DOHH2 (cell line): ENCODE results near the gene BPI.

Experiments used
- H3F3A ChIP-seq: fragments of 200-600 bp; sonication (generic), shearing (Covaris generic); 2 replicates; pipeline ENCODE4 v1.6.0; 2016; ENCODE audit warnings: antibody characterized with exemption, mild to moderate bottlenecking; ENCODE audit not compliant: control insufficient read depth, insufficient read depth
- H3K27ac ChIP-seq: fragments of 200-600 bp; sonication (generic); 2 replicates; pipeline ENCODE4 v1.5.1; 2014; ENCODE audit warnings: low read depth, mild to moderate bottlenecking, low read length, moderate library complexity
- H3K27me3 ChIP-seq: fragments of 200-600 bp; sonication (generic); 2 replicates; pipeline ENCODE4 v1.6.1; 2014; ENCODE audit warnings: mild to moderate bottlenecking, low read length, mixed read lengths; ENCODE audit not compliant: control insufficient read depth
- H3K36me3 ChIP-seq: fragments of 200-600 bp; sonication (generic); 2 replicates; pipeline ENCODE4 v1.6.1; 2014; ENCODE audit warnings: mild to moderate bottlenecking, low read length, moderate library complexity, mixed read lengths; ENCODE audit not compliant: control insufficient read depth
- H3K4me1 ChIP-seq: fragments of 200-600 bp; sonication (generic); 2 replicates; pipeline ENCODE4 v1.6.1; 2014; ENCODE audit warnings: mild to moderate bottlenecking, low read length, mixed read lengths; ENCODE audit not compliant: control insufficient read depth
- H3K4me2 ChIP-seq: fragments of 200-600 bp; sonication (generic); 2 replicates; pipeline ENCODE4 v1.6.0; 2014; ENCODE audit warnings: mild to moderate bottlenecking, low read length, moderate library complexity
- H3K4me3 ChIP-seq: fragments of 200-600 bp; sonication (generic); 2 replicates; pipeline ENCODE4 v1.5.1; 2014; ENCODE audit warnings: mild to moderate bottlenecking, low read length, mixed read lengths
- H3K79me2 ChIP-seq: fragments of 200-600 bp; sonication (generic); 2 replicates; pipeline ENCODE4 v1.6.1; 2014; ENCODE audit warnings: mild to moderate bottlenecking, low read length, mixed read lengths; ENCODE audit not compliant: control insufficient read depth
- H3K9me2 ChIP-seq: fragments of 200-600 bp; sonication (generic); replicated peaks from 2 replicates; pipeline ENCODE4 v1.6.1; 2014; ENCODE audit warnings: mild to moderate bottlenecking, low read length, mixed read lengths; ENCODE audit not compliant: control insufficient read depth
- H3K9me3 ChIP-seq: fragments of 200-600 bp; sonication (generic); 2 replicates; pipeline ENCODE4 v1.6.1; 2014; ENCODE audit warnings: antibody characterized with exemption, low read length, mixed read lengths; ENCODE audit not compliant: control insufficient read depth, insufficient read depth
- H4K20me1 ChIP-seq: fragments of 200-600 bp; sonication (generic); 2 replicates; pipeline ENCODE4 v1.6.0; 2014; ENCODE audit warnings: low read depth, mild to moderate bottlenecking, antibody characterized with exemption, low read length, moderate library complexity; ENCODE audit not compliant: control insufficient read depth, insufficient read depth
- EZH2phosphoT487 ChIP-seq: fragments of 200-600 bp; sonication (generic); IDR thresholded peaks from 2 replicates; pipeline ENCODE4 v1.6.1; 2017; ENCODE audit warnings: borderline replicate concordance, mild to moderate bottlenecking, antibody characterized with exemption, low read length, moderate library complexity, mixed read lengths
- TF ChIP-seq, protein P1 (sequence below): fragments of 200-600 bp; sonication (generic); IDR thresholded peaks from one replicate; pipeline ENCODE4 v1.5.1; 2014; ENCODE audit warnings: antibody characterized with exemption, mild to moderate bottlenecking, low read depth, low read length; ENCODE audit not compliant: poor library complexity, severe bottlenecking

The BPI gene

DNA sequence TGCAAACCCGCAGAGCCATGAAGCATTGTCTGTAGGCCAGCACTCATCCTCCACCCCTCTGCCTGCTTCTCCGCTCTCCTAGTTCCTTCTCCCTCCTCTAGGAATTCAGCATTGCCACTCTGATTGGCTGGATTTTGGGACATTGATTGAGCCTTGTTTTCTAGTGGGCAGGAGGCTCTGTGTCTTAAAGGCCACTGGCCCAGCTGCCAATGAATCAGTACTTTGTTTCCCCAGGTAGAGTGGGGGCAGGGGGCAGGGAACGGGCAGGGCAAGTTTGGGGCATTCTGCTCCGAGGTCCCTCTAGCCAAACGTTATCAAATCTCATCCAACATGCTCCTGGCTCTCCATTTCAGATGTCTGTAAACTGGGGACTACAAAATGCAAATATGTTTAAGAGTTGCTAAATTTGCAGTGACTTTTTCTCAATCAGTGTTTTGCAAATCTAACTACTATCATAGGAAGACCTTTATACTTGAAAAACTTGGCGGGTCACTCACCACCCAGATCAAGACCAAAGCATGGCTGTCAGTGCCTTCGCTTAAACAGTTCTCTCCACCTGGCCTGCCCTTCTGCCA, 10.4 kb upstream of the BPI start:
- Histone ChIP-seq H3K79me2 (no peaks in the 10 kb centered on the region), H3K27me3 (peaks cover 3% of the 10 kb centered on the region; the same call in 1 of the 2 replicates), H3K4me1 (no peaks in the 10 kb centered on the region), H3K27ac (no peak overlapping the region), H4K20me1 (no peaks in the 10 kb centered on the region), H3K9me3 (no peaks in the 10 kb centered on the region), H3K36me3 (no peaks in the 10 kb centered on the region), H3F3A (no peaks in the 10 kb centered on the region), H3K9me2 (no peaks in the 10 kb centered on the region), H3K4me2 (no peak overlapping the region), H3K4me3 (no peak overlapping the region)
- TF ChIP-seq, protein P1, sequence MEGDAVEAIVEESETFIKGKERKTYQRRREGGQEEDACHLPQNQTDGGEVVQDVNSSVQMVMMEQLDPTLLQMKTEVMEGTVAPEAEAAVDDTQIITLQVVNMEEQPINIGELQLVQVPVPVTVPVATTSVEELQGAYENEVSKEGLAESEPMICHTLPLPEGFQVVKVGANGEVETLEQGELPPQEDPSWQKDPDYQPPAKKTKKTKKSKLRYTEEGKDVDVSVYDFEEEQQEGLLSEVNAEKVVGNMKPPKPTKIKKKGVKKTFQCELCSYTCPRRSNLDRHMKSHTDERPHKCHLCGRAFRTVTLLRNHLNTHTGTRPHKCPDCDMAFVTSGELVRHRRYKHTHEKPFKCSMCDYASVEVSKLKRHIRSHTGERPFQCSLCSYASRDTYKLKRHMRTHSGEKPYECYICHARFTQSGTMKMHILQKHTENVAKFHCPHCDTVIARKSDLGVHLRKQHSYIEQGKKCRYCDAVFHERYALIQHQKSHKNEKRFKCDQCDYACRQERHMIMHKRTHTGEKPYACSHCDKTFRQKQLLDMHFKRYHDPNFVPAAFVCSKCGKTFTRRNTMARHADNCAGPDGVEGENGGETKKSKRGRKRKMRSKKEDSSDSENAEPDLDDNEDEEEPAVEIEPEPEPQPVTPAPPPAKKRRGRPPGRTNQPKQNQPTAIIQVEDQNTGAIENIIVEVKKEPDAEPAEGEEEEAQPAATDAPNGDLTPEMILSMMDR = no peak
- no peak for TF ChIP-seq EZH2phosphoT487

DNA sequence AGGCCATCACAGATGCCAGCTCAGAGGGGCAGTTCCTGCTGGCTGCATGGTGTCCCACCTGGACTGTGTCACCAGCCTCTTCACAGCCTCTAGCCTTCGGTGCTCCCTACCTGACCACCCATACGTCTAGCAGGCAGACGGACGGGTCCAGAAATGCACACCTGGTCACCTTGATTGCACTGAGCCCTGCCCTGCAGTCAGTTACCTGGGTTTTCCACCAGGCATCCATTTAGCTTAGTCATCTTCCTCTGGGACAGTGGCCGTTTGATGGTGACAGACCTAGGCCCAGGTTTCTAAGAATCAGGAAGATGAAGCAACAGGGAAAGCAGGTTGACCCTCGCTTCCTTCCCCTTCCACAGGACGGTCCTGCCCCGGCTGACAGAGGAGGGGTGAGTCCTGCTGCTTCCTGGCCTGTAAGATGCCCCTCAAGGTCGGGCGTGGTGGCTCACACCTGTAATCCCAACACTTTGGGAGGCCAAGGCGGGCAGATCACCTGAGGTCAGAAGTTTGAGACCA, 9.8 kb upstream of the BPI start:
- Histone ChIP-seq H3K27me3 (peaks cover 3% of the 10 kb centered on the region; the same call in 1 of the 2 replicates), H3K36me3 (no peaks in the 10 kb centered on the region), H3K9me2 (no peaks in the 10 kb centered on the region), H4K20me1 (no peaks in the 10 kb centered on the region), H3K9me3 (no peaks in the 10 kb centered on the region), H3K27ac (no peak overlapping the region), H3K4me3 (no peak overlapping the region), H3F3A (no peaks in the 10 kb centered on the region), H3K79me2 (no peaks in the 10 kb centered on the region), H3K4me2 (no peak overlapping the region), H3K4me1 (no peaks in the 10 kb centered on the region)
- TF ChIP-seq, protein P1 = no peak
- TF ChIP-seq EZH2phosphoT487 = no peak

DNA sequence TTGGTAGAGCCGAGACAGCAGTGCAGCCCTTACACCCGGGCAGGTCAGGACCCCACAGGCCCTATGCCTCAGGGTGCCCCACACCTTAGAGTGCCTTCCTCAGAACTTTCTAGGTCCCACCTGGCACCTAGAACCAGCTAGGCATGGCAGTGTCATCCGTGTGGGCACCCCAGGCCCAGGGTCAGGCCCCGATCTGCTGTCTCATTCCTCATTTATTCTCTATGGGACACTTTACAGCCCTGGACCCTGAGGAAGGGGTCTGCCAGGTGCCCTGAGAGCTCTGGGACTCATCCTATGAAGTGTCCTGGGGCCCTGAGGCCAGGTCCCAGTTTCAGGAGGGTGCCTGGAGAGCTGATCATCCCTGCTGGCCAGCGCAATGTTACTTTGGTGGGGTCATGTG, 8.1 kb upstream of the BPI start:
- H3K4me3 ChIP-seq = no peak overlapping the region

More for the DNA sequence above, 8.1 kb upstream of the BPI start:
- TF ChIP-seq, protein P1 = no peak
- TF ChIP-seq EZH2phosphoT487 = no peak
- Histone ChIP-seq H3K4me2 (no peak overlapping the region), H3K4me1 (no peaks in the 10 kb centered on the region), H3K27me3 (peaks cover 10% of the 10 kb centered on the region), H3K27ac (no peak overlapping the region), H4K20me1 (no peaks in the 10 kb centered on the region), H3K79me2 (no peaks in the 10 kb centered on the region), H3K9me2 (no peaks in the 10 kb centered on the region), H3K9me3 (no peaks in the 10 kb centered on the region), H3F3A (no peaks in the 10 kb centered on the region), H3K36me3 (no peaks in the 10 kb centered on the region)
